Measurements from ENCODE around the gene SLC35E2B. TPM values are rescaled to one million over a fixed set of nuclear protein-coding genes. Genes with fewer than 3 reads are reported as not detected.
A peak's percentile ranks its signal among the peaks of the same experiment; 100 is the strongest.
"Not testable (repeated sequence)": the region's sequence is repeated elsewhere in the genome, so short reads cannot be mapped to it uniquely, and the experiment has no call there.

SLC35E2B gene
- total RNA-seq, 1 donor from 2014 or later = 42.8 TPM

DNA sequence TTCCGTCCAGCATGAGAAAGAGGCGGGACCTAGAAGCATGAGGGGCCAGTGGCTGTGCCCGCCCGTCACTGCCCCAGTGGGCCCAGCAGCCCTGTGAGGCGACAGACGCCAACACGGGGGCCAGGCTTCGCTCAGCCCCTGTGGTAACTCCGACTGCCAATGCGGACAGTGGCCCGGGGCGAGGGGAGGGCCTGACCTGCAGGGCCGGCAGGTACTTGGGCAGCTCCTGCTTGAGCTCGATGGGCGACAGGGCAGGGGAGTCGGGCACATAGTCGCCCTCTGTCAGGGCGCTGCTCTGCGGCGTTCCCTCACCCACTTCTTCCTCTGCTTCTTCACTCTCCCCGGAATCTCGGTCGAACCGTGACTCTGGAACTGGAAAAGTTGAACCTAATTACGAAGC, 52.5 kb downstream of the SLC35E2B start:
- not testable (repeated sequence) for DNase-seq (ENCODE audit: low spot score)

DNA sequence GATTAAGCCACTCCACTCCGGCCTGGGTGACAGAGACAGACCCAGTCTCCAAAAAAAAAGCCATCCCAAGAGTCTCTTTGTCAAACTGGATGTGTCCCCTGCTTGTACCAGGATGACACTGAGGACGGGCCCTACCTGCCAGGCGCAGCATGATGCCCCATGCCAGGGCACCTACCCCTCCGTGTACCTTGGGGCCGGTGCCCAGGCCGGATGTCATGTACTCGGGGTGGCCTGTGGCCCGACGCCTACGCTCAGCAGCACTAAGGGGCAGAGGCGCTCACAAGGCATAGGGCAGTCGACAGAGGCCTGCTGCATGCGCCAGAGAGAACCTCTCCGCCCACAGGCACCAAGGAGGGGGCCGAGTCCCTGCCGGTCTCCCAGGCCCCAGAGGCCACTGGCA, 53.2 kb downstream of the SLC35E2B start:
- not testable (repeated sequence) for DNase-seq (ENCODE audit: low spot score)

GRCh38 chr1:1638528-1638927, 54.1 kb downstream of the SLC35E2B start:
- not testable (repeated sequence) for DNase-seq (ENCODE audit: low spot score)

DNA sequence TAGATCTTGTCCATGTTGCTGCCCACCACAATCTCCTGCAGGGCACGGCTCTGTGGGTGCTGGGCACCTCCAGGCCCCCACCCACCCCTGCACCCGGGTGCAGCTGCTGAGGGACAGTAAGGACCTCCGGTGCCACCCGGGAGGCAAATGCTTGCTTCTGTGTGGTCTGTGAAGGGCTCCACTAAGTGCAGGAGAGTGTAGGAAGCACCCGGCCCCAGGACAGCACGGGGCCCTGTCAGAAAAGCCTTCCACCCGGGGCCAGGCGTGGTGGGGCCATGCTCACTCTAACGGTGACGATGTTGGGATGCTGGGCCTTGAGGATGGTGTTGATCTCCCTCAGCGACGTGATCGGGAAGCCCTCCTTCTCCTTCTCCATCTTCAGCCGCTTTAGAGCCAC, 55.1 kb downstream of the SLC35E2B start:
- DNase-seq (ENCODE audit: low spot score) = not testable (repeated sequence)

GRCh38 chr1:1636621-1637478, 55.7 kb downstream of the SLC35E2B start:
- not testable (repeated sequence) for DNase-seq (ENCODE audit: low spot score)

GRCh38 chr1:1634613-1635012, 58.0 kb downstream of the SLC35E2B start:
- not testable (repeated sequence) for DNase-seq (ENCODE audit: low spot score)

DNA sequence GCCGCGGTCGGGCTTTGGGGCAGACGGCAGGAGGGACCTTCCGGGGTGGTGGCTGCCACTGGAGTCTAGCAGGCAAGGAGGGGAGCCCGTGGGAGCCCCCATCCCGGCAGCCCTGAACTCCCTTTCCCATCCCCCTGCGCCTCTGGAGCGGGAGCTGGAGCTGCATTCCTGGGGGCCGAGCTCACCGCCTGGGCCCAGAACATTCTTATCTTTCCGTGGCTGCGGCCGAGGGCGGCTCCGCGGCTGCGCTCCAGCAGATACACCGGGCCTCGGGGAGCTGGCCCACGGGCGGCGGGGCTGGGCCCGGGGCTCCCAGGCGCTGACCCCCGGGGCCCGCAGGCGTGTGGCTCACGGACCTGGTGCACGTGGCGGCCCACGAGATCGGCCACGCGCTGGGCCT, 59.2 kb downstream of the SLC35E2B start:
- not testable (repeated sequence) for DNase-seq (ENCODE audit: low spot score)

DNA sequence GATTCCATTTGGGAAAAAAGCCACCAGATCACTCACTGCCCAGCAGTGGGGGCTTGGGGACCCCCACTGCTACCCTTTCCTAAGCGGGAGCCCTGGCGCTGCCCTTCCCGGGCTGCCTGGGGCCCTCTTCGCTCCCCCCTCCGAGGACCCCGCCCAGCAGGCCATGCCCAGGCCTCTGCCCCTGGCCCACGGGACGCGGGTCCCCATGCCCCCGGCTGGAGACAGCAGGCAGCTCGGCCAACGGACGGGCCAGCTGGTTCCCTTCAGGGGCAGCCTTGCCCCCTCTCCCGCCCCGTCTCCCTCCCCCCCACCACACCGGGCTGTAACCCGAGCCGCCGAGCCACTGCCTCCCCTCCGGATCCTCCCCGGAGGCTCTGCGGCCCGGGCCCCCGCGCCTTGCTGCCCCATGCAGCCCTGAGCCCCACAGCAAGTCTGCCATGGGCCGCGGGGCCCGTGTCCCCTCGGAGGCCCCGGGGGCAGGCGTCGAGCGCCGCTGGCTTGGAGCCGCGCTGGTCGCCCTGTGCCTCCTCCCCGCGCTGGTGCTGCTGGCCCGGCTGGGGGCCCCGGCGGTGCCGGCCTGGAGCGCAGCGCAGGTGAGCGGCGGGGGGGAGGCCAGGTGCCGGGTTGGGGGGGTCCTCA, 60.7 kb downstream of the SLC35E2B start, which contains the start of gene MMP23B:
TSS of gene MMP23B (plus strand) at position 392 of the 639 bp plus-strand sequence. CDS start at position 438, 46 bp downstream.
- DNase-seq (ENCODE audit: low spot score) = peak; percentile 46

- DNase-seq (ENCODE audit: low spot score) = peak; percentile 80
These were observed 61.4 kb downstream of the SLC35E2B start for GRCh38 chr1:1630965-1631781.

- peak; percentile 83 for DNase-seq (ENCODE audit: low spot score)
These were observed 62.2 kb downstream of the SLC35E2B start for GRCh38 chr1:1630191-1630964.

GRCh38 chr1:1629430-1630190, 63.0 kb downstream of the SLC35E2B start:
- peak; percentile 46 for DNase-seq (ENCODE audit: low spot score)

DNA sequence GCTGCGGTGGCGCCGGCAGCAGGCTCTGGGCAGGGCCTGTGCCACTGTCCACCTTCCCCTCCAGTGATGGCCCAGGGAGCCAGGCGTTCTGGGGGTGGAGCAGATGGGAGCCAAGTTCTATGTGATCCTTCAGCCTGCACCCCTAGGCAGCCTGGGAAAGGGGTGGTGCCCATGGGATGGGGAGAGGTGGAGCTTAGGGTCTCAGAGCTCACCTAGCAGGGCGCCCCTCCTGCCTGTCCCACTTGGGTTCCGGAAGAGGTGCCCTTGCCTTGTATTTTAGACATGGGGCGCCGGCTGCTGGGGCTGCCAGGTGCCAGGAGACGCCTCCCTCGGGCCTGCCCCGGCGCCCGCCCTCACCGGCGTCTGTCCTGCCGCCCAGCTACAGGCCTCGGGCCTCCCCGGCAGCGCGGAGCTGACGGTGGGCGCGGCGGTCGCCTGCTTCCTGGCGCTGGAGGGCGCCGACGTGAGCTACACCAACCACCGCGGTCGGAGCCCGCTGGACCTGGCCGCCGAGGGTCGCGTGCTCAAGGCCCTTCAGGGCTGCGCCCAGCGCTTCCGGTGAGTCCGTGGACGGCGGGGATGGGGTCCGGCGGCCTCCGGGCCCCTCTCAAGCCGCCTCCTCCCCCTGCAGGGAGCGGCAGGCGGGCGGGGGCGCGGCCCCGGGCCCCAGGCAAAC, 63.7 kb downstream of the SLC35E2B start:
- peak; percentile 41 for DNase-seq (ENCODE audit: low spot score)

DNA sequence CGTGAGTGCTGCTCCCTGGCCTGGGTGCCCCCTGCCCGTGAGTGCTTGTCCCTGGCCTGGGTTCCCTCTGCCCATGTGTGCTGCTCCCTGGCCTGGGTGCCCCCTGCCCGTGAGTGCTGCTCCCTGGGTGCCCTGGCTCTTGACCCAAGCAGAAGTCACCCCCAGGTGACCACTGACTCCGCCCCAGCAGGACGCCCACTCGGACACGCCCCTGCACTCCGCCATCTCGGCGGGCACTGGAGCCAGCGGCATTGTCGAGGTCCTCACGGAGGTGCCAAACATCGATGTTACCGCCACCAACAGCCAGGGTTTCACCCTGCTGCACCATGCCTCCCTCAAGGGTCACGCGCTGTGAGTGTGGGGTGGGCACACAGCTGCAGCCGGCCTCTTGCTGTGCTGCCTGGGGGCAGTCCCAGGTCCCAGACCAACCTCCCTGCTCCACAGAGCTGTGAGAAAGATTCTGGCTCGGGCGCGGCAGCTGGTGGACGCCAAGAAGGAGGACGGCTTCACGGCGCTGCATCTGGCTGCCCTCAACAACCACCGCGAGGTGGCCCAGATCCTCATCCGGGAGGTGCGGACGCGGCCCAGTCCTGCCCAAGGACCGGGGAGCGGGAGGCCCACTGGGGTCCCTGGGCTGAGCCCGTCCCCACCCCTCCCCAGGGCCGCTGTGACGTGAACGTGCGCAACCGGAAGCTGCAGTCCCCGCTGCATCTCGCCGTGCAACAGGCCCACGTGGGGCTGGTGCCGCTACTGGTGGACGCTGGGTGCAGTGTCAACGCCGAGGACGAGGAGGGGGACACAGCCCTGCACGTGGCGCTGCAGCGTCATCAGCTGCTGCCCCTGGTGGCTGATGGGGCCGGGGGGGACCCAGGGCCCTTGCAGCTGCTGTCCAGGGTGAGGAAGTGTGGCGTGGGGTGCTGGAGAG, 64.5 kb downstream of the SLC35E2B start:
- DNase-seq (ENCODE audit: low spot score) = peak; percentile 46

GRCh38 chr1:1627261-1627828, 65.2 kb downstream of the SLC35E2B start:
- DNase-seq (ENCODE audit: low spot score) = peak; percentile 79

GRCh38 chr1:1626207-1627141, 66.1 kb downstream of the SLC35E2B start:
- peak; percentile 43 for DNase-seq (ENCODE audit: low spot score)

- peak; percentile 41 for DNase-seq (ENCODE audit: low spot score)
These were observed 66.8 kb downstream of the SLC35E2B start for GRCh38 chr1:1625824-1626206.

DNA sequence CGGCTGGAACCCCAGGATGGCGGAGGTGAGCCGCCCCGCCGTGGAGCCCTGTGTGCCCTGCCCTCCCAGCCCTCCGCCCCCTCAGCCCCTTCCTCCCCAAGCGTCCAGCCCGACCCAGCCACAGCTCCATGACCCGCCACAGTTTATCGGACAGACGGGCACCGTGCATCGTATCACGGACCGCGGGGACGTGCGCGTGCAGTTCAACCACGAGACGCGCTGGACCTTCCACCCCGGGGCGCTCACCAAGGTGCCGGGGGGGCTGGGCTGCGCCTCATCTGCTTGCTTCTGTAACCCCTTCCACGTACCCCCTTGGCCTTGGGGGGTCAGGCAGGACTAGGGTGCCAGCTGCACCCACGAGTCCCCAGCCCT, 67.2 kb downstream of the SLC35E2B start:
- no peak for DNase-seq (ENCODE audit: low spot score)
